Esophagus squamous epithelium (tissue), 5 donors: ENCODE data around the gene NXN. TPM values are rescaled to one million over a fixed set of nuclear protein-coding genes. Genes with fewer than 3 reads are reported as not detected.
A peak's percentile ranks its signal among the peaks of the same experiment; 100 is the strongest.
"Not testable (repeated sequence)": the region's sequence is repeated elsewhere in the genome, so short reads cannot be mapped to it uniquely, and the experiment has no call there.

Experiments used
- DNase-seq: peaks from one replicate; lab custom pipeline; 2025; lab: John Stamatoyannopoulos, UW
- H3K27ac ChIP-seq, 4 donors: fragments of 200-600 bp; sonication (generic); one replicate each; pipeline ENCODE4 v1.5.1; 2016 to 2019; ENCODE audit warnings: mild to moderate bottlenecking in 1 of 4
- H3K27me3 ChIP-seq, 4 donors: fragments of 200-600 bp; sonication (generic); 1 replicate in 3 of 4; 2 replicates in 1 of 4; pipeline versions ENCODE4 v1.5.1 to v1.6.0; 2017 to 2021; ENCODE audit warnings: antibody characterized with exemption in 1 of 4
- H3K36me3 ChIP-seq, 3 donors: fragments of 200-600 bp; sonication (generic); one replicate each; pipeline ENCODE4 v1.5.1; 2016 to 2019
- H3K4me1 ChIP-seq, 3 donors: fragments of 200-600 bp; sonication (generic); one replicate each; pipeline ENCODE4 v1.5.1; 2017 to 2019
- H3K4me3 ChIP-seq, 4 donors: fragments of 200-600 bp; sonication (generic); 1 replicate in 3 of 4; 2 replicates in 1 of 4; pipeline ENCODE4 v1.5.1; 2016 to 2019; ENCODE audit warnings: mild to moderate bottlenecking in 2 of 4, moderate library complexity in 1 of 4
- H3K9me3 ChIP-seq, 3 donors: fragments of 200-600 bp; sonication (generic); one replicate each; pipeline ENCODE4 v1.5.1; 2016 to 2019
- POLR2A ChIP-seq, 4 donors: fragments of 450-650 bp; IDR thresholded peaks; one replicate each; pipeline ENCODE4 v1.6.1; 2017; ENCODE audit warnings: antibody characterized with exemption in 4 of 4, mild to moderate bottlenecking in 4 of 4, moderate library complexity in 3 of 4
- WGBS, 2 donors: methylation state at CpG; one replicate each; pipeline ENCODE4 v1.1.5; 2018; 5-methylcytosine and 5-hydroxymethylcytosine counted together
- intact Hi-C: fragments of 100-400 bp; cut with DNase I; formaldehyde crosslinking; loops from one replicate; pipeline ENCODE4 v1.15.0; 2022
- total RNA-seq, 4 donors: library from RNA; depleted of rRNA; stranded (reverse); fragments of >200 nt; gene quantifications; one replicate each; pipeline ENCODE4 v1.1.0, GENCODE V29; 2016
- TF ChIP-seq, protein P1 (sequence below), 6 experiments: fragments of 450-650 bp in 4 of 6; fragments of 200-600 bp in 2 of 6; sonication (generic) in 2 of 6; IDR thresholded peaks; one replicate each; pipeline ENCODE4 v1.5.1; 2016 to 2019; ENCODE audit warnings: antibody characterized with exemption in 6 of 6, mild to moderate bottlenecking in 4 of 6, moderate library complexity in 4 of 6
- donor health status: DM: yes; HTN: yes; CAD: no.

Gene NXN
- total RNA-seq, 4 donors from 2014 or later = 19.5 to 34.9 (median 28.7) TPM

DNA sequence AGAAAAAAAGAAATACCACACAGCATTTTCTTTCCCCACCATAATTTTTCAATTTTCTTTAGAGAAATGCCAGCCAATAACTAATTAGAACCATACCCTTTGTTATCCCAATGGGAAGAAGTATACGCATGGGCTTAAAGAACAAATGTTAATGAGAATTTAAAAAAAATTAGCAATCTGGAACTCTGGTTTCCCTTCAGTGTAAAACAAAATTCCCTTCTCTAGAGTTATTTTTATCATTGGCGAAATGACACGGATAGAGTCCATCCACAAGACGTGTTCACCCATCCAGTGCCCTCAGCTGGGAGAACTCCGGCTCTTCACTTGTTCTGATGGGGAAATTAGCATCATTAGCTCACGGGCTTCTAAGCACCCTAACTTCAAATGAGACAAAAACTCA is 3.3 kb downstream of the NXN start:
- TF ChIP-seq, protein P1, sequence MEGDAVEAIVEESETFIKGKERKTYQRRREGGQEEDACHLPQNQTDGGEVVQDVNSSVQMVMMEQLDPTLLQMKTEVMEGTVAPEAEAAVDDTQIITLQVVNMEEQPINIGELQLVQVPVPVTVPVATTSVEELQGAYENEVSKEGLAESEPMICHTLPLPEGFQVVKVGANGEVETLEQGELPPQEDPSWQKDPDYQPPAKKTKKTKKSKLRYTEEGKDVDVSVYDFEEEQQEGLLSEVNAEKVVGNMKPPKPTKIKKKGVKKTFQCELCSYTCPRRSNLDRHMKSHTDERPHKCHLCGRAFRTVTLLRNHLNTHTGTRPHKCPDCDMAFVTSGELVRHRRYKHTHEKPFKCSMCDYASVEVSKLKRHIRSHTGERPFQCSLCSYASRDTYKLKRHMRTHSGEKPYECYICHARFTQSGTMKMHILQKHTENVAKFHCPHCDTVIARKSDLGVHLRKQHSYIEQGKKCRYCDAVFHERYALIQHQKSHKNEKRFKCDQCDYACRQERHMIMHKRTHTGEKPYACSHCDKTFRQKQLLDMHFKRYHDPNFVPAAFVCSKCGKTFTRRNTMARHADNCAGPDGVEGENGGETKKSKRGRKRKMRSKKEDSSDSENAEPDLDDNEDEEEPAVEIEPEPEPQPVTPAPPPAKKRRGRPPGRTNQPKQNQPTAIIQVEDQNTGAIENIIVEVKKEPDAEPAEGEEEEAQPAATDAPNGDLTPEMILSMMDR (IDR thresholded peaks at IDR 0.05) = no peak
- TF ChIP-seq POLR2A (IDR thresholded peaks at IDR 0.05) = no peak
- intact Hi-C loops = loop anchor here (5.0 kb wide), 1 partner anchor 99 kb away; no protein-coding TSS in a partner anchor
- no peak overlapping the region for H3K4me3 ChIP-seq
- DNase-seq = no peak
- peak overlapping the region in 2 of 4 donors; percentile 85 to 90 for H3K27ac ChIP-seq
- H3K27me3 ChIP-seq = peaks cover 0 to 6% (median 0%) of the 10 kb centered on the region in 4 donors
- 63 to 84% methylated on average over 6 of the region's 6 CpGs for WGBS, 2 donors
- H3K36me3 ChIP-seq = no peaks in the 10 kb centered on the region
- H3K4me1 ChIP-seq = peaks cover 19 to 77% (median 31%) of the 10 kb centered on the region in 3 donors
- H3K9me3 ChIP-seq = no peaks in the 10 kb centered on the region

DNA sequence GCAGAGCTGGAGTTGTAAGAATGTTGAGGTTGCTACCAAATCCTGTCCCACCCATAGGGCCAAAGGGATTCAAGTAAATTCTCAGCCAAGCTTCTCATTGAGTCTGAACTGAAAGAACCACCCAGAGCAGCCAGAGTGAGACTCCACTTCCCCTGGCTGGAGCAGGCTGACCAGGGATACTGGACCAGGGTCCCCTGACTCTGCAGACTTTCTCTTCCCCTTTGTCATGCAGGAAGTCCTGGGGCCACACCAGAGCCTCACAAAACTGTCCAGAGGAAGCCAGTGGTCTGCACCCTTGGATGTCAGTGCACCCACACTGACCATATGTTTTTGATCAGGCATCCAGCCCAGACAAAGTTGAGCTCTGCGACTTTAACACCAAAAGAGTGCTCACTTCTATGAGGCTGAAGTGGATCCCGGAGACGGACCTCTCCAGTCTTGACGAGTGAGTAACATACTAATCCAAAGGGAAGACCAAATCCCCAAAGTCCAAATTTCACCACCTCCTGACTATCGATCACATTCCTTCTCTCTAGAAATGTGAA is 4.1 kb downstream of the NXN start:
- WGBS, 2 donors = 60 to 69% methylated on average over 1 to 5 of the region's 5 CpGs
- peak overlapping the region in 3 of 4 donors; percentile 44 to 90 (median 85) for H3K27ac ChIP-seq

GRCh38 chr17:974778-975177 is 4.8 kb downstream of the NXN start:
- WGBS, 2 donors = 64 to 66% methylated on average over 2 of the region's 2 CpGs
- DNase-seq = not testable (repeated sequence)

More for the DNA sequence above, 4.1 kb downstream of the NXN start:
- no peak overlapping the region for H3K4me3 ChIP-seq
- no peak for DNase-seq
- TF ChIP-seq POLR2A (IDR thresholded peaks at IDR 0.05) = no peak
- TF ChIP-seq, protein P1 (IDR thresholded peaks at IDR 0.05) = no peak
- H3K4me1 ChIP-seq = peaks cover 19 to 72% (median 30%) of the 10 kb centered on the region in 3 donors
- H3K36me3 ChIP-seq = no peaks in the 10 kb centered on the region
- intact Hi-C loops = loop anchor here (5.0 kb wide), 1 partner anchor 98 kb away; no protein-coding TSS in a partner anchor
- H3K9me3 ChIP-seq = no peaks in the 10 kb centered on the region
- peaks cover 0 to 6% (median 0%) of the 10 kb centered on the region in 4 donors for H3K27me3 ChIP-seq

DNA sequence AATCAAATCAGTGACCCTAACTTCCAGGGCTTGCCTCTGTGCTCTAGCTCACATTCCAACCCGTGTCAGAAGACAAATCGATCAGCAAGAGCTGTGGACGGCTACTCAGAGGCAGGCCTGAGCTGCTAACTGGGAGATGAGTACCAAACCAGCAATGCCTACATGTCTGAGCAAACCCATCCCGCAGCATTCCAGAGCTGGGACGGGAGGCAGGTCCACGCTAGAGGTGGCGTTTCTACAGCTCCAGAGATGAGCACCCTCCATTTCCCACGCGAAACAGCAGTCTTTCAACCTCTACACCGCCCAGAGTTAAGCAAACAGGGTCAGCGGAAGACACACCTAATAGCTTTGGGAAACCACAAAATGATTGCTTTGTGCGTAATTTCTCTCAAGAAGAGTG is 6.5 kb downstream of the NXN start:
- H3K27ac ChIP-seq = peak overlapping the region; percentile 10 to 68 (median 38)
- TF ChIP-seq, protein P1 (IDR thresholded peaks at IDR 0.05) = no peak
- no peak for TF ChIP-seq POLR2A (IDR thresholded peaks at IDR 0.05)
- no peak overlapping the region for H3K4me3 ChIP-seq
- no peaks in the 10 kb centered on the region for H3K36me3 ChIP-seq
- intact Hi-C loops = no loop called here
- no peak for DNase-seq
- no peaks in the 10 kb centered on the region for H3K9me3 ChIP-seq
- H3K27me3 ChIP-seq = no peaks in the 10 kb centered on the region
- 37 to 67% methylated on average over 12 of the region's 12 CpGs for WGBS, 2 donors
- H3K4me1 ChIP-seq = peaks cover 5 to 78% (median 24%) of the 10 kb centered on the region in 3 donors

More at GRCh38 chr17:974778-975177, 4.8 kb downstream of the NXN start:
- intact Hi-C loops = loop anchor here (5.0 kb wide), 1 partner anchor 97 kb away; no protein-coding TSS in a partner anchor
- H3K4me3 ChIP-seq, H3K9me3 ChIP-seq, H3K27me3 ChIP-seq, H3K36me3 ChIP-seq: not testable (repeated sequence)
- Histone ChIP-seq H3K4me1 (peaks cover 13 to 71% (median 24%) of the 10 kb centered on the region in 3 donors), H3K27ac (peak overlapping the region in 3 of 4 donors; percentile 44 to 90 (median 85))

GRCh38 chr17:971861-972260 is 7.7 kb downstream of the NXN start:
- H3K4me1 ChIP-seq = peaks cover 5 to 70% (median 19%) of the 10 kb centered on the region in 3 donors
- H3K27ac ChIP-seq, H3K36me3 ChIP-seq, intact Hi-C loops, H3K27me3 ChIP-seq, H3K9me3 ChIP-seq, DNase-seq, H3K4me3 ChIP-seq: not testable (repeated sequence)
- WGBS, 2 donors = 78 to 82% methylated on average over 8 to 13 of the region's 14 CpGs

DNA sequence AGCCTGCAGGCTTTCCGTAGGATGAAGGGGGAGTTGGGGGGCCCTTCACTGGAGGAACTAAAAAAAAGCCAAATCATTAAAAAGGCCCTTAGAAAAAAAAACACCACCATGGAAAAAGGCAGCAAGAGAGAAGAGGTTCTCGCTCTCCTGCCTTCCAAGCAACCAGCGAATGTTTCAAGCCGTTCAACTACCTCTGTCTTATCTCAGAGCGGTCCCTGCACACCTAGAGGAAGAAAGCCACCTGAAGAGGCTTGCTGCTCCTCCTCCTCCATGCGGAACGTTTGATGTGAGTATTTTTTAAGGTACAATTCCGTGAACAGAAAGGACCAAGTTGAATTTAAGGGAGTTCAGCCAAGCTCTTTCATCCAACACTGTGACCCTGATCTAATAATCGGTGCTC is 9.2 kb downstream of the NXN start:
- DNase-seq = no peak
- WGBS, 2 donors = 75% methylated on average over 9 of the region's 9 CpGs
- H3K4me1 ChIP-seq = peaks cover 3 to 65% (median 15%) of the 10 kb centered on the region in 3 donors
- peak overlapping the region in 3 of 4 donors; percentile 51 to 76 (median 66) for H3K27ac ChIP-seq
- intact Hi-C loops = no loop called here
- no peaks in the 10 kb centered on the region for H3K27me3 ChIP-seq
- no peak for TF ChIP-seq POLR2A (IDR thresholded peaks at IDR 0.05)
- TF ChIP-seq, protein P1 (IDR thresholded peaks at IDR 0.05) = no peak
- peak overlapping the region in 2 of 4 donors; percentile 21 to 46 for H3K4me3 ChIP-seq
- H3K9me3 ChIP-seq = no peaks in the 10 kb centered on the region
- H3K36me3 ChIP-seq = no peaks in the 10 kb centered on the region
